Neural progenitor cell (in vitro differentiated cells): ENCODE results near the gene WIPF2. TPM values are rescaled to one million over a fixed set of nuclear protein-coding genes. Genes with fewer than 3 reads are reported as not detected.

Experiments used
- DNase-seq: peaks from one replicate; pipeline ENCODE4 v3.0.0-alpha.2; 2016; ENCODE audit warnings: low spot score
- H2AFZ ChIP-seq: fragments of 200-600 bp; sonication (generic); replicated peaks from 2 replicates; pipeline ENCODE4 v1.6.1; 2016; ENCODE audit warnings: antibody characterized with exemption
- H3F3A ChIP-seq: fragments of 200-600 bp; sonication (generic); 2 replicates; pipeline ENCODE4 v1.6.1; 2016; ENCODE audit warnings: antibody characterized with exemption, low read depth
- H3K27ac ChIP-seq: fragments of 200-600 bp; sonication (generic); 2 replicates; pipeline ENCODE4 v1.5.1; 2016; ENCODE audit warnings: mild to moderate bottlenecking
- H3K27me3 ChIP-seq: fragments of 200-600 bp; sonication (generic); 2 replicates; pipeline ENCODE4 v1.6.1; 2016; ENCODE audit warnings: mild to moderate bottlenecking, moderate library complexity
- H3K36me3 ChIP-seq: fragments of 200-600 bp; sonication (generic); 2 replicates; pipeline ENCODE4 v1.5.1; 2016
- H3K4me1 ChIP-seq: fragments of 200-600 bp; sonication (generic); 2 replicates; pipeline ENCODE4 v1.6.1; 2016; ENCODE audit warnings: mixed run types
- H3K4me2 ChIP-seq: fragments of 200-600 bp; sonication (generic); 2 replicates; pipeline ENCODE4 v1.6.1; 2016
- H3K4me3 ChIP-seq: fragments of 200-600 bp; sonication (generic); 2 replicates; pipeline ENCODE4 v1.5.1; 2016
- H3K79me2 ChIP-seq: fragments of 200-600 bp; sonication (generic); 2 replicates; pipeline ENCODE4 v1.6.1; 2016; ENCODE audit warnings: low read depth
- H3K9ac ChIP-seq: fragments of 200-600 bp; sonication (generic); 2 replicates; pipeline ENCODE4 v1.6.1; 2016
- H3K9me3 ChIP-seq: fragments of 200-600 bp; sonication (generic); 2 replicates; pipeline ENCODE4 v1.5.1; 2016; ENCODE audit warnings: low read depth
- H4K20me1 ChIP-seq: fragments of 200-600 bp; sonication (generic); 2 replicates; pipeline ENCODE4 v1.6.1; 2016; ENCODE audit warnings: low read depth
- H3K27ac Mint-ChIP-seq: 3 replicates; pipeline ENCODE4 v1.8.0; 2021; ENCODE audit warnings: mixed read lengths
- H3K27me3 Mint-ChIP-seq: 2 replicates; pipeline ENCODE4 v1.8.0; 2022; ENCODE audit warnings: low read depth, mild to moderate bottlenecking, inconsistent platforms, moderate library complexity, mixed read lengths; ENCODE audit not compliant: insufficient read depth
- H3K36me3 Mint-ChIP-seq: 3 replicates; pipeline ENCODE4 v1.8.0; 2021; ENCODE audit warnings: mixed read lengths
- H3K4me1 Mint-ChIP-seq: 3 replicates; pipeline ENCODE4 v1.8.0; 2021; ENCODE audit warnings: mixed read lengths
- H3K4me3 Mint-ChIP-seq: 3 replicates; pipeline ENCODE4 v1.8.0; 2021; ENCODE audit warnings: mild to moderate bottlenecking, moderate library complexity, mixed read lengths
- H3K9me3 Mint-ChIP-seq: 3 replicates; pipeline ENCODE4 v1.8.0; 2020; ENCODE audit warnings: mixed read lengths
- CTCF ChIP-seq: fragments of 200-600 bp; sonication (generic); IDR thresholded peaks from 2 replicates; pipeline ENCODE4 v1.5.1; 2017; ENCODE audit warnings: antibody characterized with exemption, mild to moderate bottlenecking
- EZH2 ChIP-seq: fragments of 200-600 bp; sonication (generic); IDR thresholded peaks from 2 replicates; pipeline ENCODE4 v1.6.1; 2017; ENCODE audit warnings: antibody characterized with exemption, mild to moderate bottlenecking, moderate library complexity
- EZH2phosphoT487 ChIP-seq: fragments of 200-600 bp; sonication (generic); IDR thresholded peaks from 2 replicates; pipeline ENCODE4 v1.6.1; 2017; ENCODE audit warnings: antibody characterized with exemption
- total RNA-seq: library from RNA; depleted of rRNA; stranded (reverse); fragments of >200 nt; gene quantifications from 2 replicates; pipeline ENCODE4 v1.2.3, GENCODE V29; 2015; ENCODE audit warnings: low replicate concordance

The WIPF2 gene
- total RNA-seq, 1 donor from 2014 or later, result 6.8 TPM

- Mint-ChIP-seq H3K27me3 (peaks cover 18% of the 10 kb centered on the region), H3K4me1 (peaks cover 51% of the 10 kb centered on the region), H3K36me3 (no peaks in the 10 kb centered on the region), H3K4me3 (peak overlapping the region; percentile 4), H3K9me3 (no peaks in the 10 kb centered on the region), H3K27ac (peak overlapping the region; percentile 87)
- Histone ChIP-seq H3K27me3 (peaks cover 28% of the 10 kb centered on the region), H3K27ac (no peak overlapping the region), H3K4me2 (no peak overlapping the region), H3K79me2 (no peaks in the 10 kb centered on the region), H3K4me3 (no peak overlapping the region), H3K4me1 (peaks cover 53% of the 10 kb centered on the region), H2AFZ (no peak overlapping the region), H3F3A (peaks cover 23% of the 10 kb centered on the region), H3K9me3 (no peaks in the 10 kb centered on the region), H4K20me1 (peaks cover 12% of the 10 kb centered on the region), H3K9ac (no peak overlapping the region), H3K36me3 (no peaks in the 10 kb centered on the region)
- DNase-seq, result no peak
- TF ChIP-seq EZH2 (no peak), EZH2phosphoT487 (no peak), CTCF (no peak)
Measured at GRCh38 chr17:40313668-40314583, 94.8 kb downstream of the WIPF2 start.

- H3K27me3 Mint-ChIP-seq, result peaks cover 15% of the 10 kb centered on the region
- Histone ChIP-seq H2AFZ (no peak overlapping the region), H4K20me1 (peaks cover 18% of the 10 kb centered on the region), H3K9me3 (no peaks in the 10 kb centered on the region), H3K4me1 (peaks cover 50% of the 10 kb centered on the region), H3K9ac (no peak overlapping the region), H3F3A (peaks cover 23% of the 10 kb centered on the region), H3K27me3 (peaks cover 31% of the 10 kb centered on the region), H3K4me3 (no peak overlapping the region), H3K27ac (no peak overlapping the region), H3K36me3 (no peaks in the 10 kb centered on the region), H3K4me2 (no peak overlapping the region), H3K79me2 (peaks cover 1% of the 10 kb centered on the region)
- peaks cover 56% of the 10 kb centered on the region for H3K4me1 Mint-ChIP-seq
- H3K36me3 Mint-ChIP-seq, result no peaks in the 10 kb centered on the region
- no peak overlapping the region for H3K27ac Mint-ChIP-seq
- TF ChIP-seq EZH2phosphoT487 (no peak), EZH2 (no peak), CTCF (no peak)
- H3K9me3 Mint-ChIP-seq, result no peaks in the 10 kb centered on the region
- DNase-seq, result no peak
- no peak overlapping the region for H3K4me3 Mint-ChIP-seq
Measured at GRCh38 chr17:40314584-40314956, 95.5 kb downstream of the WIPF2 start.

DNA sequence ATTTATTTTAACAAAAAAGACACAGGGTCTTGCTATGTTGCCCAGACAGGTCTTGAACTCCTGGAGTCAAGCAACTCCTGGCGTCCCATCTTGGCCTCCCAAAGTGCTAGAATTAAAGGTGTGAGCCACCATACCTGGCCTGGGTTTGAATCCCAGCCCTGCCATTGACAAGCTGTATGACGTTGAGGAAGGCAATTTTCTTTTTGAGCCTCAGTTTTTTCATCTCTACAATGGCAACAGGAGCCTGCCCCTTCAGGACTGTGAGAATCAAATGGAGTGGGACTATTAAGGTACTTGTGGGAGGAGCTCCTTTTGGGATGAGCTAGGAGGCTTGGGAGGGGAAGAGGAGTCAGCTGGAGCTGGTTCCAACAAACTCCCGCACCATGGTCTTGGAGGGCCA is 96.1 kb downstream of the WIPF2 start:
- DNase-seq, result no peak
- H3K4me1 Mint-ChIP-seq, result peaks cover 60% of the 10 kb centered on the region
- Histone ChIP-seq H3K9ac (no peak overlapping the region), H3K4me1 (peaks cover 44% of the 10 kb centered on the region), H4K20me1 (peaks cover 24% of the 10 kb centered on the region), H2AFZ (no peak overlapping the region), H3K4me2 (no peak overlapping the region), H3K27me3 (peaks cover 31% of the 10 kb centered on the region), H3F3A (peaks cover 23% of the 10 kb centered on the region), H3K4me3 (no peak overlapping the region), H3K27ac (no peak overlapping the region), H3K36me3 (no peaks in the 10 kb centered on the region), H3K9me3 (no peaks in the 10 kb centered on the region), H3K79me2 (peaks cover 7% of the 10 kb centered on the region)
- H3K27ac Mint-ChIP-seq, result no peak overlapping the region
- TF ChIP-seq EZH2phosphoT487, result no peak
- TF ChIP-seq EZH2, result no peak
- TF ChIP-seq CTCF, result no peak
- H3K9me3 Mint-ChIP-seq, result no peaks in the 10 kb centered on the region
- no peak overlapping the region for H3K4me3 Mint-ChIP-seq
- H3K36me3 Mint-ChIP-seq, result no peaks in the 10 kb centered on the region
- peaks cover 10% of the 10 kb centered on the region for H3K27me3 Mint-ChIP-seq
